ENCODE measurements around the gene KCNIP1. TPM values are rescaled to one million over a fixed set of nuclear protein-coding genes. Genes with fewer than 3 reads are reported as not detected.

The KCNIP1 gene
- total RNA-seq, 3 donors from 2014 or later (not counting 1 experiment from before 2014, with no cell fraction given) = not detected

- Histone ChIP-seq H3K27me3 (ENCODE audit: control insufficient read depth, insufficient read depth, low read length) (no peaks in the 10 kb centered on the region), H3K36me3 (ENCODE audit: control insufficient read depth, insufficient read depth, low read length) (no peaks in the 10 kb centered on the region), H3K4me3 (ENCODE audit: low read length) (no peak overlapping the region), H3K9me3 (ENCODE audit: control insufficient read depth, insufficient read depth, low read length) (peaks cover 3% of the 10 kb centered on the region), H3K4me1 (ENCODE audit: control insufficient read depth, insufficient read depth, low read length) (no peaks in the 10 kb centered on the region), H3K27ac (ENCODE audit: low read length) (no peak overlapping the region)
- Mint-ChIP-seq H3K4me1 (no peaks in the 10 kb centered on the region), H3K27me3 (ENCODE audit: low read depth in 2 of 2) (peaks cover 7 to 40% of the 10 kb centered on the region in 2 donors), H3K36me3 (no peaks in the 10 kb centered on the region), H3K9me3 (no peaks in the 10 kb centered on the region), H3K4me3 (no peak overlapping the region), H3K27ac (no peak overlapping the region)
- WGBS (ENCODE audit: insufficient coverage) = 92% methylated on average over 6 of the region's 6 CpGs
- TF ChIP-seq CTCF (IDR thresholded peaks at IDR 0.05) = no peak
- intact Hi-C loops (cut with micrococcal nuclease) = no loop called here
- no peak for DNase-seq
- ATAC-seq = no peak
Measured at GRCh38 chr5:170478306-170478705, 25.5 kb upstream of the KCNIP1 start.

- H3K27ac ChIP-seq (ENCODE audit: low read length) = no peak overlapping the region
- ATAC-seq (no peak), DNase-seq (no peak)
- H3K9me3 Mint-ChIP-seq = no peaks in the 10 kb centered on the region
- no peaks in the 10 kb centered on the region for H3K4me1 ChIP-seq (ENCODE audit: control insufficient read depth, insufficient read depth, low read length)
- peaks cover 3% of the 10 kb centered on the region for H3K9me3 ChIP-seq (ENCODE audit: control insufficient read depth, insufficient read depth, low read length)
- no peak overlapping the region for H3K4me3 Mint-ChIP-seq
- H3K27me3 ChIP-seq (ENCODE audit: control insufficient read depth, insufficient read depth, low read length) = no peaks in the 10 kb centered on the region
- no peaks in the 10 kb centered on the region for H3K4me1 Mint-ChIP-seq
- intact Hi-C loops (cut with micrococcal nuclease) = no loop called here
- 58% methylated on average over 4 of the region's 4 CpGs for WGBS (ENCODE audit: insufficient coverage)
- H3K4me3 ChIP-seq (ENCODE audit: low read length) = no peak overlapping the region
- H3K27ac Mint-ChIP-seq = no peak overlapping the region
- no peaks in the 10 kb centered on the region for H3K36me3 ChIP-seq (ENCODE audit: control insufficient read depth, insufficient read depth, low read length)
- no peaks in the 10 kb centered on the region for H3K36me3 Mint-ChIP-seq
- no peak for TF ChIP-seq CTCF (IDR thresholded peaks at IDR 0.05)
- H3K27me3 Mint-ChIP-seq (ENCODE audit: low read depth in 2 of 2) = peaks cover 10 to 29% of the 10 kb centered on the region in 2 donors
Measured at GRCh38 chr5:170479484-170479883, 24.3 kb upstream of the KCNIP1 start.

- Mint-ChIP-seq H3K4me3 (no peak overlapping the region), H3K36me3 (no peaks in the 10 kb centered on the region), H3K4me1 (no peaks in the 10 kb centered on the region), H3K27me3 (ENCODE audit: low read depth in 2 of 2) (peaks cover 13 to 28% of the 10 kb centered on the region in 2 donors), H3K27ac (no peak overlapping the region), H3K9me3 (no peaks in the 10 kb centered on the region)
- no peak overlapping the region for H3K4me3 ChIP-seq (ENCODE audit: low read length)
- no peak overlapping the region for H3K27ac ChIP-seq (ENCODE audit: low read length)
- 87% methylated on average over 4 of the region's 5 CpGs for WGBS (ENCODE audit: insufficient coverage)
- ATAC-seq (no peak), DNase-seq (no peak)
- no peaks in the 10 kb centered on the region for H3K27me3 ChIP-seq (ENCODE audit: control insufficient read depth, insufficient read depth, low read length)
- H3K4me1 ChIP-seq (ENCODE audit: control insufficient read depth, insufficient read depth, low read length) = peaks cover 2% of the 10 kb centered on the region
- H3K9me3 ChIP-seq (ENCODE audit: control insufficient read depth, insufficient read depth, low read length) = no peaks in the 10 kb centered on the region
- no peak for TF ChIP-seq CTCF (IDR thresholded peaks at IDR 0.05)
- no peaks in the 10 kb centered on the region for H3K36me3 ChIP-seq (ENCODE audit: control insufficient read depth, insufficient read depth, low read length)
- intact Hi-C loops (cut with micrococcal nuclease) = no loop called here
Measured at GRCh38 chr5:170480260-170480659, 23.6 kb upstream of the KCNIP1 start.

- TF ChIP-seq CTCF (IDR thresholded peaks at IDR 0.05) = no peak
- peaks cover 15 to 21% of the 10 kb centered on the region in 2 donors for H3K27me3 Mint-ChIP-seq (ENCODE audit: low read depth in 2 of 2)
- WGBS (ENCODE audit: insufficient coverage) = 36% methylated on average over 2 of the region's 2 CpGs
- ATAC-seq (no peak), DNase-seq (no peak)
- H3K36me3 Mint-ChIP-seq = no peaks in the 10 kb centered on the region
- intact Hi-C loops (cut with micrococcal nuclease) = no loop called here
- H3K4me1 Mint-ChIP-seq = no peaks in the 10 kb centered on the region
- H3K4me3 Mint-ChIP-seq = no peak overlapping the region
- H3K36me3 ChIP-seq (ENCODE audit: control insufficient read depth, insufficient read depth, low read length) = no peaks in the 10 kb centered on the region
- H3K27ac Mint-ChIP-seq = no peak overlapping the region
- H3K9me3 Mint-ChIP-seq = no peaks in the 10 kb centered on the region
- peaks cover 3% of the 10 kb centered on the region for H3K4me1 ChIP-seq (ENCODE audit: control insufficient read depth, insufficient read depth, low read length)
- H3K27me3 ChIP-seq (ENCODE audit: control insufficient read depth, insufficient read depth, low read length) = no peaks in the 10 kb centered on the region
- H3K9me3 ChIP-seq (ENCODE audit: control insufficient read depth, insufficient read depth, low read length) = no peaks in the 10 kb centered on the region
- no peak overlapping the region for H3K27ac ChIP-seq (ENCODE audit: low read length)
- H3K4me3 ChIP-seq (ENCODE audit: low read length) = no peak overlapping the region
Measured at GRCh38 chr5:170481849-170482248, 22.0 kb upstream of the KCNIP1 start.

Data from natural killer cell (primary cell).